Measurements from ENCODE around the gene MYBBP1A.

- TF ChIP-seq, protein P1, sequence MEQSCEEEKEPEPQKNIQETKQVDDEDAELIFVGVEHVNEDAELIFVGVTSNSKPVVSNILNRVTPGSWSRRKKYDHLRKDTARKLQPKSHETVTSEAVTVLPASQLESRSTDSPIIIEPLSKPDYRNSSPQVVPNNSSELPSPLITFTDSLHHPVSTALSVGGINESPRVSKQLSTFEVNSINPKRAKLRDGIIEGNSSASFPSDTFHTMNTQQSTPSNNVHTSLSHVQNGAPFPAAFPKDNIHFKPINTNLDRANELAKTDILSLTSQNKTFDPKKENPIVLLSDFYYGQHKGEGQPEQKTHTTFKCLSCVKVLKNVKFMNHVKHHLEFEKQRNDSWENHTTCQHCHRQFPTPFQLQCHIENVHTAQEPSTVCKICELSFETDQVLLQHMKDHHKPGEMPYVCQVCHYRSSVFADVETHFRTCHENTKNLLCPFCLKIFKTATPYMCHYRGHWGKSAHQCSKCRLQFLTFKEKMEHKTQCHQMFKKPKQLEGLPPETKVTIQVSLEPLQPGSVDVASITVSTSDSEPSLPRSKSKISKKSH (CRISPR knock-in tag; IDR thresholded peaks at IDR 0.05) = no peak
- TF ChIP-seq PRMT5 (CRISPR knock-in tag; IDR thresholded peaks at IDR 0.05) (no peak), FOXK2 (conservative IDR thresholded peaks at IDR 0.05 in 1 of 2, IDR thresholded peaks at IDR 0.05 in 1 of 2; ENCODE audit: low read depth in 2 of 2) (no peak), NKRF (IDR thresholded peaks at IDR 0.05; ENCODE audit: borderline replicate concordance) (no peak), TBL1XR1 (IDR thresholded peaks at IDR 0.05; ENCODE audit: low read length in 2 of 2) (no peak), RFX5 (IDR thresholded peaks at IDR 0.05; ENCODE audit: low read depth, low read length) (no peak), ZHX1 (conservative IDR thresholded peaks at IDR 0.05; ENCODE audit: low read length) (no peak), NFIX (CRISPR knock-in tag; IDR thresholded peaks at IDR 0.05; ENCODE audit: low read depth) (no peak), EP300 (IDR thresholded peaks at IDR 0.05; ENCODE audit: low read length) (no peak)
- TF ChIP-seq, protein P2, sequence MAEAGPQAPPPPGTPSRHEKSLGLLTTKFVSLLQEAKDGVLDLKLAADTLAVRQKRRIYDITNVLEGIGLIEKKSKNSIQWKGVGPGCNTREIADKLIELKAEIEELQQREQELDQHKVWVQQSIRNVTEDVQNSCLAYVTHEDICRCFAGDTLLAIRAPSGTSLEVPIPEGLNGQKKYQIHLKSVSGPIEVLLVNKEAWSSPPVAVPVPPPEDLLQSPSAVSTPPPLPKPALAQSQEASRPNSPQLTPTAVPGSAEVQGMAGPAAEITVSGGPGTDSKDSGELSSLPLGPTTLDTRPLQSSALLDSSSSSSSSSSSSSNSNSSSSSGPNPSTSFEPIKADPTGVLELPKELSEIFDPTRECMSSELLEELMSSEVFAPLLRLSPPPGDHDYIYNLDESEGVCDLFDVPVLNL (CRISPR knock-in tag; IDR thresholded peaks at IDR 0.05; ENCODE audit: low read depth) = no peak
- TF ChIP-seq, protein P3, sequence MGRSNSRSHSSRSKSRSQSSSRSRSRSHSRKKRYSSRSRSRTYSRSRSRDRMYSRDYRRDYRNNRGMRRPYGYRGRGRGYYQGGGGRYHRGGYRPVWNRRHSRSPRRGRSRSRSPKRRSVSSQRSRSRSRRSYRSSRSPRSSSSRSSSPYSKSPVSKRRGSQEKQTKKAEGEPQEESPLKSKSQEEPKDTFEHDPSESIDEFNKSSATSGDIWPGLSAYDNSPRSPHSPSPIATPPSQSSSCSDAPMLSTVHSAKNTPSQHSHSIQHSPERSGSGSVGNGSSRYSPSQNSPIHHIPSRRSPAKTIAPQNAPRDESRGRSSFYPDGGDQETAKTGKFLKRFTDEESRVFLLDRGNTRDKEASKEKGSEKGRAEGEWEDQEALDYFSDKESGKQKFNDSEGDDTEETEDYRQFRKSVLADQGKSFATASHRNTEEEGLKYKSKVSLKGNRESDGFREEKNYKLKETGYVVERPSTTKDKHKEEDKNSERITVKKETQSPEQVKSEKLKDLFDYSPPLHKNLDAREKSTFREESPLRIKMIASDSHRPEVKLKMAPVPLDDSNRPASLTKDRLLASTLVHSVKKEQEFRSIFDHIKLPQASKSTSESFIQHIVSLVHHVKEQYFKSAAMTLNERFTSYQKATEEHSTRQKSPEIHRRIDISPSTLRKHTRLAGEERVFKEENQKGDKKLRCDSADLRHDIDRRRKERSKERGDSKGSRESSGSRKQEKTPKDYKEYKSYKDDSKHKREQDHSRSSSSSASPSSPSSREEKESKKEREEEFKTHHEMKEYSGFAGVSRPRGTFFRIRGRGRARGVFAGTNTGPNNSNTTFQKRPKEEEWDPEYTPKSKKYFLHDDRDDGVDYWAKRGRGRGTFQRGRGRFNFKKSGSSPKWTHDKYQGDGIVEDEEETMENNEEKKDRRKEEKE (IDR thresholded peaks at IDR 0.05; ENCODE audit: borderline replicate concordance in 1 of 2, control insufficient read depth in 1 of 2, low read depth in 2 of 2, low read length in 1 of 2) = no peak
- TF ChIP-seq, protein P4, sequence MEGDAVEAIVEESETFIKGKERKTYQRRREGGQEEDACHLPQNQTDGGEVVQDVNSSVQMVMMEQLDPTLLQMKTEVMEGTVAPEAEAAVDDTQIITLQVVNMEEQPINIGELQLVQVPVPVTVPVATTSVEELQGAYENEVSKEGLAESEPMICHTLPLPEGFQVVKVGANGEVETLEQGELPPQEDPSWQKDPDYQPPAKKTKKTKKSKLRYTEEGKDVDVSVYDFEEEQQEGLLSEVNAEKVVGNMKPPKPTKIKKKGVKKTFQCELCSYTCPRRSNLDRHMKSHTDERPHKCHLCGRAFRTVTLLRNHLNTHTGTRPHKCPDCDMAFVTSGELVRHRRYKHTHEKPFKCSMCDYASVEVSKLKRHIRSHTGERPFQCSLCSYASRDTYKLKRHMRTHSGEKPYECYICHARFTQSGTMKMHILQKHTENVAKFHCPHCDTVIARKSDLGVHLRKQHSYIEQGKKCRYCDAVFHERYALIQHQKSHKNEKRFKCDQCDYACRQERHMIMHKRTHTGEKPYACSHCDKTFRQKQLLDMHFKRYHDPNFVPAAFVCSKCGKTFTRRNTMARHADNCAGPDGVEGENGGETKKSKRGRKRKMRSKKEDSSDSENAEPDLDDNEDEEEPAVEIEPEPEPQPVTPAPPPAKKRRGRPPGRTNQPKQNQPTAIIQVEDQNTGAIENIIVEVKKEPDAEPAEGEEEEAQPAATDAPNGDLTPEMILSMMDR (IDR thresholded peaks at IDR 0.05 in 2 of 3, conservative IDR thresholded peaks at IDR 0.05 in 1 of 3; ENCODE audit: insufficient read depth in 2 of 3, low read depth in 1 of 3, low read length in 3 of 3) = no peak
These were observed 20.7 kb downstream of the MYBBP1A start for GRCh38 chr17:4534515-4534914.

Measured in K562 (cell line).